ENCODE data around the gene TACR1. TPM values are rescaled to one million over a fixed set of nuclear protein-coding genes. Genes with fewer than 3 reads are reported as not detected.

Gene TACR1
- total and polyA plus RNA-seq, 2 of the 8 experiments (the other 6 are each of a cell fraction or from before 2014, with no cell fraction given), result 0.09 to 0.37 TPM

- TF ChIP-seq ATF3 (IDR thresholded peaks at IDR 0.05; ENCODE audit: insufficient read depth, low read depth, low read length) (no peak), SP1 (IDR thresholded peaks at IDR 0.05; ENCODE audit: low read depth, low read length) (no peak)
Observed at GRCh38 chr2:75074708-75075107, 124.6 kb downstream of the TACR1 start (continued).

All from H1 (cell line).